Activated CD8-positive, alpha-beta T cell treated with anti-CD3 and anti-CD28 coated beads for 36 hours (primary cell): ENCODE data around the gene CMKLR1. TPM values are rescaled to one million over a fixed set of nuclear protein-coding genes. Genes with fewer than 3 reads are reported as not detected.

Source experiments
- ATAC-seq: fragments of 200-7000 bp; cut with Tn5 transposase; one replicate; pipeline ENCODE4 v1.10.0; 2021; ENCODE audit warnings: mild to moderate bottlenecking, moderate library complexity
- CTCF ChIA-PET: fragments of 350-600 bp; sonication (Branson Sonifier 250); formaldehyde crosslinking; loops from one replicate; lab custom pipeline; 2021; ENCODE audit warnings: antibody characterized with exemption; lab: Charles Lee
- POLR2A ChIA-PET: fragments of 350-600 bp; sonication (Branson Sonifier 250); formaldehyde crosslinking; loops from one replicate; lab custom pipeline; 2021; ENCODE audit warnings: antibody characterized with exemption; lab: Charles Lee
- DNase-seq: peaks from one replicate; pipeline ENCODE4 v3.0.0-alpha.2; 2020
- H3K27ac Mint-ChIP-seq: one replicate; pipeline ENCODE4 v1.8.0; 2021; ENCODE audit warnings: mild to moderate bottlenecking, mixed read lengths
- H3K27me3 Mint-ChIP-seq: one replicate; pipeline ENCODE4 v1.8.0; 2021; ENCODE audit warnings: mixed read lengths
- H3K36me3 Mint-ChIP-seq: one replicate; pipeline ENCODE4 v1.8.0; 2021; ENCODE audit warnings: low read depth, mixed read lengths
- H3K4me1 Mint-ChIP-seq: one replicate; pipeline ENCODE4 v1.8.0; 2021; ENCODE audit warnings: low read depth, mixed read lengths
- H3K4me3 Mint-ChIP-seq: one replicate; pipeline ENCODE4 v1.8.0; 2021; ENCODE audit warnings: mild to moderate bottlenecking, moderate library complexity, mixed read lengths
- H3K9me3 Mint-ChIP-seq: one replicate; pipeline ENCODE4 v1.8.0; 2021; ENCODE audit warnings: mixed read lengths
- intact Hi-C: fragments of 100-400 bp; cut with micrococcal nuclease; formaldehyde crosslinking; loops from one replicate; pipeline ENCODE4 v1.10.0; 2022
- total RNA-seq, 2 experiments: library from RNA; stranded (reverse); gene quantifications; one replicate each; pipeline ENCODE4 v1.2.3, GENCODE V29; 2021
- TF ChIP-seq, protein P1 (sequence below): fragments of 200-600 bp; IDR thresholded peaks from one replicate; pipeline ENCODE4 v1.8.0; 2022; ENCODE audit warnings: antibody characterized with exemption, mild to moderate bottlenecking

Gene CMKLR1
- total RNA-seq, 2 experiments from 2014 or later: not detected

DNA sequence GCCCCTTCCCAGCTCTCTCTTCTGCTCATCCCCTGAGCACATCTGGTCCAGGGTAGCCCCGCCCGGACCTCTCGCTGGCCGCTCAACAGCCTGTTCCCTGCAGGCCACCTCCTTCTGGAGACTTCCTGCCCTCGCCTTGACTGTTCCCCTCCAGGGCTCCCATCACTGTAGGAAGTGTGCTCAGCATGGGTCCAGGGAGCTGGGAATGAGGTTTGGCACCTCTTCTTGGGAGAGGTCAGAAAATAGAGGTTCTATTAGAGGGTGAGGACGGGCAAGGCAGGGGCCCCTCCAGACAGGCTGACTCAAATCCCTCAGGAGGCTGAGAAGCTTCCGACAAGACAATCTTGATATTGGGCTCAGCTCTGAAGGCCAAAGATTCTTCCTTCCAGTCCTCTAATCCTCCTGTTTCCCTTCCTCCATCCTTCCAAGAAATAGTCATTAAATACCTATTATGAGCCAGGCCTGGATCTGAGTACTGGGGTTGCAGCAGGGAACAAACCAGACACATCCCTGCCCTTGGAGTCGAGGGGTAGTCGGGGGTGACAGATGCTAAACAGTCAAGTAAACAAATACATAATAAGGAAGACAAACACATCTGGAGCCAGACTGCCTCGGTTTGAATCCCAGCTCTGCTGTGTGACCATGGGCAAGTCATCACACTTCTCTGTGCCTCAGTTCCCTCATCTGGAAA, 30.6 kb downstream of the CMKLR1 start:
- ATAC-seq: no peak
- Mint-ChIP-seq H3K27ac (no peak overlapping the region), H3K4me1 (peaks cover 28% of the 10 kb centered on the region), H3K36me3 (no peaks in the 10 kb centered on the region), H3K27me3 (peaks cover 3% of the 10 kb centered on the region), H3K9me3 (no peaks in the 10 kb centered on the region), H3K4me3 (no peak overlapping the region)
- no peak for DNase-seq
- intact Hi-C loops: no loop called here
- ChIA-PET POLR2A (interaction anchor here (0.7 to 1.0 kb wide), 2 partner anchors 11 to 258 kb away, joined by 3 read pairs; no protein-coding TSS in a partner anchor), CTCF (no interaction called here)
- TF ChIP-seq, protein P1, sequence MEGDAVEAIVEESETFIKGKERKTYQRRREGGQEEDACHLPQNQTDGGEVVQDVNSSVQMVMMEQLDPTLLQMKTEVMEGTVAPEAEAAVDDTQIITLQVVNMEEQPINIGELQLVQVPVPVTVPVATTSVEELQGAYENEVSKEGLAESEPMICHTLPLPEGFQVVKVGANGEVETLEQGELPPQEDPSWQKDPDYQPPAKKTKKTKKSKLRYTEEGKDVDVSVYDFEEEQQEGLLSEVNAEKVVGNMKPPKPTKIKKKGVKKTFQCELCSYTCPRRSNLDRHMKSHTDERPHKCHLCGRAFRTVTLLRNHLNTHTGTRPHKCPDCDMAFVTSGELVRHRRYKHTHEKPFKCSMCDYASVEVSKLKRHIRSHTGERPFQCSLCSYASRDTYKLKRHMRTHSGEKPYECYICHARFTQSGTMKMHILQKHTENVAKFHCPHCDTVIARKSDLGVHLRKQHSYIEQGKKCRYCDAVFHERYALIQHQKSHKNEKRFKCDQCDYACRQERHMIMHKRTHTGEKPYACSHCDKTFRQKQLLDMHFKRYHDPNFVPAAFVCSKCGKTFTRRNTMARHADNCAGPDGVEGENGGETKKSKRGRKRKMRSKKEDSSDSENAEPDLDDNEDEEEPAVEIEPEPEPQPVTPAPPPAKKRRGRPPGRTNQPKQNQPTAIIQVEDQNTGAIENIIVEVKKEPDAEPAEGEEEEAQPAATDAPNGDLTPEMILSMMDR: no peak

DNA sequence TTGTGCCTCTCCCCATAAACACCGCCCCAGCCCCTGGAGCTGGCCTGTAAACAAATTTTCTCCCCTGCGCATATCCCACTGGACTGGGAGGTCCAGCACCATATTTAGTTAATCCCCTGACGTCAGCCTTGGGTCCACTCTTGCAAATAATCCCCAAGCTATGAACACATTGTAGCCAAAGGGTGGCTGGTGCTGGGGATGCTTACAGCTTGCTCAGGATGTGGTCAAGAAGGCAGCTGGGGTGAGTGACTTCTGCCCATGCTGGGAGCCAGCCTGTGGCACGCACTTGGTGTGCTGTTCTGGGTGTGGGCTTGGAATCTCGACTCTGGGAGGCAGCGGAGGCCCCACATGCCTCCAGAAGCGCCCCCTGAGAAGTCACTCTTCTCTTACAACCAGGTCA, 32.1 kb downstream of the CMKLR1 start:
- Mint-ChIP-seq H3K36me3 (no peaks in the 10 kb centered on the region), H3K27me3 (peaks cover 3% of the 10 kb centered on the region), H3K27ac (no peak overlapping the region), H3K4me1 (peaks cover 19% of the 10 kb centered on the region), H3K9me3 (no peaks in the 10 kb centered on the region), H3K4me3 (no peak overlapping the region)
- TF ChIP-seq, protein P1: no peak
- ATAC-seq (no peak), DNase-seq (peak; percentile 16)
- intact Hi-C loops: no loop called here
- ChIA-PET POLR2A (interaction anchor here (0.6 kb wide), 1 partner anchor 783 kb away, joined by 3 read pairs; no protein-coding TSS in a partner anchor), CTCF (no interaction called here)

GRCh38 chr12:108306506-108306905, 32.6 kb downstream of the CMKLR1 start:
- POLR2A ChIA-PET: interaction anchor here (0.6 kb wide), 1 partner anchor 783 kb away, joined by 3 read pairs; no protein-coding TSS in a partner anchor
- Mint-ChIP-seq H3K27me3 (peaks cover 3% of the 10 kb centered on the region), H3K4me3 (no peak overlapping the region), H3K9me3 (peaks cover 4% of the 10 kb centered on the region), H3K4me1 (peaks cover 23% of the 10 kb centered on the region), H3K27ac (no peak overlapping the region), H3K36me3 (no peaks in the 10 kb centered on the region)
- no peak for DNase-seq
- intact Hi-C loops: no loop called here
- TF ChIP-seq, protein P1: no peak
- CTCF ChIA-PET: no interaction called here
- peak; percentile 31 for ATAC-seq

DNA sequence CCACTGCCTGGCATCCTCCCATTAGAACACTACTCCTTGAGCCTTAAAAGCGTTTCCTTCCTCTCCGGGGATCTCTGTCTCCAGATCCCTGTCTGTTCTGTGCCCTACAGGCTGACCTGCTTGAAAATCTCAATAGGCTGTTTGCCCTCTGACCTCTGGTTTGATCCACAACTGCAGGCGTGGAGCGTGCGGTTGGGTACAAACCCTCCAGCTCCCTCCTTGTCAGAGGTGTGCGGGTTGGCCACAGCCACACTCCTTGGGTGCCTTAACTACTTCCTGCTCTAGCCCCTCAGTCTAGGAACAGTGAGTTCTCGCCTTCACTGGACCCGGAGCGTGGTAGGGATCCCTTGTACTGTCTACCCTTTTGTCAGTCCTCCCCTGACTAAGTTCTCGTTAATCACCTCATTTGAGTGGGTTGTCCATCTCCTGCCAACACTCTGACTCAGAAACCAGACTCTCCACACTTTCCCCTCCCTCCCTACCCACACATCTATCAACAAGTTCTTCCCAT, 33.1 kb downstream of the CMKLR1 start:
- POLR2A ChIA-PET: interaction anchor here (0.7 kb wide), 1 partner anchor 8 kb away, joined by 3 read pairs; no protein-coding TSS in a partner anchor
- no peaks in the 10 kb centered on the region for H3K36me3 Mint-ChIP-seq
- intact Hi-C loops: no loop called here
- CTCF ChIA-PET: no interaction called here
- ATAC-seq: peak; percentile 60
- TF ChIP-seq, protein P1: no peak
- H3K27me3 Mint-ChIP-seq: peaks cover 3% of the 10 kb centered on the region
- peak; percentile 18 for DNase-seq
- peaks cover 26% of the 10 kb centered on the region for H3K4me1 Mint-ChIP-seq
- peaks cover 4% of the 10 kb centered on the region for H3K9me3 Mint-ChIP-seq
- no peak overlapping the region for H3K4me3 Mint-ChIP-seq
- no peak overlapping the region for H3K27ac Mint-ChIP-seq

GRCh38 chr12:108305520-108305919, 33.6 kb downstream of the CMKLR1 start:
- POLR2A ChIA-PET: interaction anchor here (0.7 kb wide), 1 partner anchor 9 kb away, joined by 3 read pairs; no protein-coding TSS in a partner anchor
- intact Hi-C loops: no loop called here

More at GRCh38 chr12:108305520-108305919, 33.6 kb downstream of the CMKLR1 start:
- peak; percentile 50 for DNase-seq
- Mint-ChIP-seq H3K4me1 (peaks cover 26% of the 10 kb centered on the region), H3K9me3 (peaks cover 4% of the 10 kb centered on the region), H3K27ac (no peak overlapping the region), H3K27me3 (peaks cover 3% of the 10 kb centered on the region), H3K4me3 (no peak overlapping the region), H3K36me3 (no peaks in the 10 kb centered on the region)
- TF ChIP-seq, protein P1: no peak
- CTCF ChIA-PET: no interaction called here
- ATAC-seq: peak; percentile 45
